T-helper 22 cell (primary cell): ENCODE data around the gene GARNL3.

ENCODE experiments used
- DNase-seq: peaks from one replicate; pipeline ENCODE4 v3.0.0-alpha.2; 2020; ENCODE audit warnings: low read depth

The GARNL3 gene

DNA sequence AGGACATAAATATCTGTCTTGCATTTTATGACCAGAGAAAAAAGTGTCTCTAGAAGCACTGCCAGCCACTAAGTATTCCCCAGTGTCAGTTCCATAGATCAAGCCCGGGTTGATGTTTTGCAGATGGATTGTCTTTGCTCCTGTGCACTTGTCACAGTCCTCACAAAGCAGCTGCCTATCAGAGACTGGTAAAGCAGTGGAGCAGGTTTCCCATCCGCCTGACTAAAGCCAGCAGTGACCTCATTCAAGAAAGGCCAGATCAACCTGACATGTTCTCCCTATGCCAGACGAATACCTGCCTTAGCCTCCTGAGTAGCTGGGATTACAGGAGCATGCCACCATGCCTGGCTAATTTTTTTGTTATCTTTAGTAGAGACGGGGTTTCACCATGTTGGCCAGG, 26.8 kb upstream of the GARNL3 start:
- DNase-seq: no peak

DNA sequence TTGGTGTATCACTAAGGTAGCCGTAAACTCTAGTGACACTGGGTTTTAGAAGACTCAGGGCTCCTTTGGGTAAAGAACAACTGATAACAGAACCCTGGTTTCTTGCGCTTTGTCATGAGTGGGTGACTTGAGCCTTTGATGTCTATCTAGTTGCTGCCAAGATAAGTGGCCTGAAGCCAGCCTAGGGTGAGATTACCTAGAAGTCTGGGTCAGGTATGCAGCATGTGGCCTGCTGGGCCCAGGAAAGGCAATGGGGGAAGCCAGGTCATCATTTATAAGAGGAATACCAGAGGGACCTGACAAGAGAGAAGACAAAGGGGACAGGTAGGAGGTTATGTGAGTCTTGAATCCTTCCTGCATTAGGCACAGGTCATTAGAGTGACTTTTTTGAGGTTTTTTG, 23.2 kb upstream of the GARNL3 start:
- DNase-seq: no peak

GRCh38 chr9:127244609-127245601, 19.7 kb upstream of the GARNL3 start:
- DNase-seq: peak; percentile 90

DNA sequence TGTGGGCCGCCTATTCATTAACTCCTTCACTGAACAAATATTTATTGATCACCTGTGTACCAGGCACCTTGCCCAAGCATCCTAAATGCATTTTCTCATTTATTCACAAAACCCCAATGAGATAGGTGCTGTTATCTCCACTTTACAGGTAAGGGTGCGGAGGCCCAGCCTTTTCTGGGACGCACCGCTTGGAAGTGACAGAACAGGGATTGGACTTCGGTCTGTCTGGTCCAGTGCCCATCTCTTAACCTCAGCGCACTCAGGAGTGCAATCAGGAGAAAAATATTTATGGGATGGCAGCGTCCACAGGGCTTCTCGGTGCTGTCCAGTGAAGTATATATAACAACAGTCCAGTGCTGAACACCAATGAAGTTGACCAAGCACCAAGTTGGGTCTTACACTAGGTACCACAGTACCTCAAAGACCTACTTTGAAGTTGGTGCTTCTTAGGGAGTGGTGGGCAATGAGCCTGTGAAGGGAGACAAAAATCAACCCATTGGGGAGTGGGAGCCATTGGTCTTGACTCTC, 18.9 kb upstream of the GARNL3 start:
- DNase-seq: no peak

DNA sequence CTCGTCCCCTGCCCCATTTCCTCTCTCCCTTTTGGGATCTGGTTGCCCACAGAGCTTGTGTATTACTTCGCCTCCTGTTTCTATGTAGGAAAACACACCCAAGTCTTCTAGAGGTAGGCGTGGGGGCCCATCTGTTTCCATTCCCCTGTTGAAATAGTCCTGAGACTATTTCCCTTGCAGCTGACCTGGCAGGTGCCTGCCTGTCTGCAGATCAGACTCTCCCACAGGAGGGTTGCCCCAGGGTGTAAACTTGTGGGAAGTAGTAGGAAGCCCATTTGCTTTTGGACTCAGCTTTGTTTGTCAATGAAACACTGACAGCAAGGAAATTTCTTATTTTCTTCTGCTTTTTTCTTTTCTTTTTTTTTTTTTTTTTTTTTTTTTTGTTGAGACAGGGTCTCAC, 16.3 kb upstream of the GARNL3 start:
- no peak for DNase-seq

DNA sequence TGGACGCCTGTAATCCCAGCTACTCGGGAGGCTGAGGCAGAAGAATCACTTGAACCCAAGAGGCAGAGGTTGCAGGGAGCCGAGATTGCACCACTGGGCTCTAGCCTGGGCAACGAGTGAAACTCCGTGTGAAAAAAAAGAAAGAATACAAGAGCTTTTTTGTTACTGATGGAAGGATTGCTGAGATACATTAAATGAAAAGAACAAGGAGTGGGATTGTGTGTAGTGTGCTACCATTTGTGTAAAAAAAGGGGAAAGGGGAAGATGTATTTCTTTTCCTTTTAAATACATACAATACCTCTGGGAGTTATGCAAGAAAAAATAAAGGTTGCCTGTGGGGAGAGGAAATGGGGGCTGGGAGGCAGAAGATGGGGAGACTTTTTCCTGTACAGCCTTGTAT, 14.7 kb upstream of the GARNL3 start:
- DNase-seq: no peak

DNA sequence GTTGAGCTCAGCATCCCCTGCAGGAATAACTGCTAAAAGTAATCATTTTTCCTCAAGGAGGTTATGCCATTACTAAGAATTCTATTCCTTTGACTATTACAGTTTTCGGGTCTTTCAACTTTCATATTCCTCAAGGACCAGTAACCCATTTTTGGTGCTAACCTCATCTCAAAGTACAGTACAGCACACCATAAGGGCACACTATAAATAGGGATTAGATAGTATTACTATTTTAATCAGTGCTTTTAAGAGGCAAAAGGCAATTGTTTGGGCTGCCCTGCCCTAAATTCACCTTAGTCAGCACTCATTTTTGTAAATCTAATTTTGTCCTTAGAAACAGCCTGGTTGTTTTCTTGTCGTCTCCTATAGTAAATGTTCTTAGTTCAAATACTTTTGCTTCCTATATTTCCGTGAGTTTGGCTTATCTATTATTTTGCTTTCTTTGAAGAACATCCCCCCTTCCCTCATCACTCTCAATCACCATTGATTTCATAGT, 13.6 kb upstream of the GARNL3 start:
- no peak for DNase-seq

GRCh38 chr9:127252410-127253318, 11.9 kb upstream of the GARNL3 start:
- DNase-seq: no peak

- DNase-seq: no peak
Measured at GRCh38 chr9:127253446-127253845, 11.1 kb upstream of the GARNL3 start.

- DNase-seq: no peak
Measured at GRCh38 chr9:127255692-127256091, 8.9 kb upstream of the GARNL3 start.

DNA sequence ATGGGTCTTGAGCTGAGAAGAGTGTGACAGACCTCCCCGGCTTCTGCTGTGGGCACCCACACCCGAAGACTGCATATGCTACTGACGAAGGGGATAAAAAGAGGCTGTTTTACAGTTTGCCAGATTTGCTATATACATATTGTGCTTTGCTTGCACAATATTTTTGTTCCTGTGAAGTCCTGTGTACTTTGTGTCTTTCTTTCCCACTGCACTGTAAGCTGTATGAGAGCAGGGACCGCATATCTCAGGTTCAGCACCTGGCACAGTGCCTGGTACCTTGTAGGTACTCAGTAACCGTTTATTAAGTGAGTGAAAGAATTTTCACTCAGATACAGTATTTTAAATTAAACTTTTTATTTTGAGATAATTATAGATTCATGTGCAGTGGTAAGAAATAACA, 8.2 kb upstream of the GARNL3 start:
- no peak for DNase-seq

DNA sequence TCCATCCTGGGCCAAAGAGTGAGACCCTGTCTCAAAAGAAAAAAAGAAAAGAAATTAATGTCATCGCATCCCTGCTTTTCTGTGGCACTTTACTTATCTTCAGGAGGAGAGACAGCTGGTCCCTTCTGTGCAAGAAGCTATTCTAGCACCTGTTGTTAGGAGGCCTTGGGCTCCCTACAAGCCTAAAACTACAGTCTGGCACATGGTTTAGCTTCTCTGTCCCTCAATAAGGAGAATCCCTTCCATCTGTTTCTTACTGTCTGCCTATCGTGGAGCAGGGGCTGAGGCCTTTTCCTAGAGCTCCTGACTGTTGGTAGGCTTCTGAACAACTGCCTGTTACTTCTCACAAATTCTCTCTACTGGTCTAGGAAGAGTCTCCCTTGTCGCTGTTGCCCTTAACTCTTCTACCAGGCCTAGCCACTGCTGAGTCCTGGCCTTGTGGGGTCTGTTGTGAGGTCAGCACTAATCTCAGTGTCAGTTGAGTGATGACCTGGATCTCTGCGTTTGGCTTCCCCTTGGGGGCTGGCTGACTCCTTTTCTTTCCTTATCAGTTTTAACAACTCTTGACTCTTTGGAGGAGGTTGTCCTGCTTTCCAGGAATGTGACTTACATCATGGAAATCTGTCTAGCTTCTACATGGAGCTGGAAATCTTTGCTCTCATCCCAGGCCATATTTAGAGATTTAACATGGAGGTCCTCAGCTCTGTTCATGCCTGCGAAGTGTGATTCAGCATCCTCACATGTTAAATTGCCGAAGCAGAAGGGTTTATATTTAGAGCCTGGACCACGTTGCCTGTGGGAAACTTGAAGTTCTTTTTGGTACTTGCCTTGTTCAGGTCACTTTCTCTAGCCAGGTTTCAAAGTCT, 5.7 kb upstream of the GARNL3 start:
- DNase-seq: no peak

- DNase-seq: no peak
Measured at GRCh38 chr9:127262602-127263001, 2.0 kb upstream of the GARNL3 start.

DNA sequence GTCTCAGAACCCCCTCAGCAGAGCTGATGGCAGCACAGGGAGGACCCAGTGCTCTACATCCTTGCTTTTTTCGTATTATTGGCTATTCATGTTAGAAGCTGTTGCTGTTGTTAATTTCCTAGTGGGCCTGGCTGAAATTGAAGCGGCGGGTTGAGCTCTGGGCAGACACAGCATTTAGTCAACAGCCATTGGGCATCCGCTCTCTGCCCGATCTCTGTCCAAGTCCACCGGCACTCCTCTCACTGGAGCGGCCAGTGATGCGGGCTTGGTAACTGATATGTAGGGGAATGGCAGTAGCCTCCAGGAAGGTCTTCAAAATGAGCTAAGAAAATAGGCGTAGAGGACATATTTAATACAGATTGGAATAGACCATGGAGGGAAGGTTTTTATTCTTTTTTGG, 1.3 kb upstream of the GARNL3 start:
- no peak for DNase-seq

DNA sequence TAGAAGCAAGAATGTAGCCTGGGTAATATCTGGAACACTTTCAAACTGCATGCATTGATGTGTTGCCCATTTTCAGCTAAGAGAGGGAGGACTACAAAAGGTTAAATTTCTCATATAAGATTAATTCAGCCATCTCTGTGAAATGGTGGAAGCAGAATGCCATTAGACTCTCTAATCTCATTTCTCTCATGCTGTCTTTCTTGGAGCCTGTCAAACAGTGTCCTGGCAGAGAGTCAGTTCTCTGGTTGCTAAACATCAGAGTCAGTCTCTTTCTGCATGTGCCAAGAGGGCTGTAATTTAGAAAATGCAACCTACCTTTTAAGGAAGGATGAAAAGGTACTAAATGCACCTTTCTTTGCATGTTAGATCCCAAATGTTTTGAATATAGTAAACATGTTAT, 910 bp upstream of the GARNL3 start:
- DNase-seq: no peak

DNA sequence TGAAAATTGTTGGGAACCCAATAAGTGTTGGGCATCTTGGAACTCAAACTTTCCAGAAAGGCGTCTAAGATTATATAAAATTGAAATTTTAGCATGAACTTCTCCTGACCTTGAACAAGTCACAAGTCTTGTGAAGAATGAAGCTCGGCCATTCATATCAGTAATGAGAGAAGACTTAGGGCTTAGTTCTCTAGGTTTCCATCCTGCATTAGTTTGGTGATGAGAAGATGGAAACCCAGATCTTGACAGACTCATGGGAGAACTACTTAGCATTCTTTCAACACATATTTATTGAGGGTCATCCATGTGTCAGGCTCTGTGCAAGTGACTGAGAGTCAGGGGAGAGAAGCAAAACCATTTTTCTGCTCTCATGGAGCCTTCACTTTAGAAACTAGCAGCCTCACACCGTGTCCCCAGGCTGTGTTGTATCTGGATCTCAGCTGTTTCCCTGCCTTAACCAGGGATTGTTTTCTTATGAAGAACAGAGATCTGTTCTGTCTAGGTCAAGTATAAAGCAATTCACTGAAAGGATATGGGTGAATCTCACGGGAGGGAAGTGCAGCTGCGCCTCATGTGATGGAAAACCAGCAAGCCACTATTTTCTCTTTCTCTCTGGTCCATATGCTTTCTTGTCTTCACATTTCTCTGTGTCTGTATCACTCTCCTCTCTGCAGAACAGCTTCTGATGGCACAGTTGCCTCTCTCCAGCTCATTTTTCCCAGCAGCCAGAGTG, 3.4 kb downstream of the GARNL3 start:
- no peak for DNase-seq

DNA sequence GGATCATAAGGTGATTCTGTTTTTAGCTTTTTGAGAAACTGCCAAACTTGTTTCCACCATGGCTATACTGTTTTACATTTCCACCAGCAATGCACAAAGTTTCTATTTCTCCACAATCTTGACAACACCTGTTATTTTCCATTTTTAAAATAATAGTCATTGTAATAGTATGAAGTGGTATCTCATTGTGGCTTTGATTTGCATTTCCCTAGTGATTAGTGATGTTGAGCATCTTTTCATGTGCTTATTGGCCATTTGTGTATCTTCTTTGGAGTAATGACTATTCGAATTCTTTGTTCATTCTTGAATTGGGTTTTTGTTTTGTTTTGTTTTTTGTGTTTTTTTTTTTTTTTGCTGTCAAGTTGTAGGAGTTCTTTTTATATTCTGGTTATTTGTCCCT, 4.9 kb downstream of the GARNL3 start:
- no peak for DNase-seq

- no peak for DNase-seq
Measured at GRCh38 chr9:127273326-127273725, 8.8 kb downstream of the GARNL3 start.

- no peak for DNase-seq
Measured at GRCh38 chr9:127277099-127277498, 12.5 kb downstream of the GARNL3 start.

- no peak for DNase-seq
Measured at GRCh38 chr9:127277770-127278169, 13.2 kb downstream of the GARNL3 start.

- DNase-seq: no peak
Measured at GRCh38 chr9:127278372-127278771, 13.8 kb downstream of the GARNL3 start.
